ENCODE measurements around the gene NUDT3.

DNA sequence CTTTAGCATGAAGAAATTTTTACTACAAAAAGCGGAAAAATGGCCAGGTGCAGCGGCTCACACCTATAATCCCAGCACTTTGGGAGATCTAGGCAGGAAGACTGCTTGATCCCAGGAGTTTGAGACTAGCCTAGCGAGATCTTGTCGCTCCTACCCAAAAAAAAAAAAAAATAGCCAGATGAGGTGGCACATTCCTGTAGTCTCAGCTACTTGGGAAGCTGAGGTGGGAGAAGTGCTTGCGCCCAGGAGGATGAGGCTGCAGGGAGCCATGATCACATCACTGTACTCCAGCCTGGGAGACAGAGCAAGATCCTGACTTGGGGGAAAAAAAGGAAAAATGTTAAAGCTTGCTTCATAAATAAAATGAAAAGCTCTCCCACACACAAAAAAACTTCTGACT, 14.5 kb downstream of the NUDT3 start:
- TF ChIP-seq, protein P1, sequence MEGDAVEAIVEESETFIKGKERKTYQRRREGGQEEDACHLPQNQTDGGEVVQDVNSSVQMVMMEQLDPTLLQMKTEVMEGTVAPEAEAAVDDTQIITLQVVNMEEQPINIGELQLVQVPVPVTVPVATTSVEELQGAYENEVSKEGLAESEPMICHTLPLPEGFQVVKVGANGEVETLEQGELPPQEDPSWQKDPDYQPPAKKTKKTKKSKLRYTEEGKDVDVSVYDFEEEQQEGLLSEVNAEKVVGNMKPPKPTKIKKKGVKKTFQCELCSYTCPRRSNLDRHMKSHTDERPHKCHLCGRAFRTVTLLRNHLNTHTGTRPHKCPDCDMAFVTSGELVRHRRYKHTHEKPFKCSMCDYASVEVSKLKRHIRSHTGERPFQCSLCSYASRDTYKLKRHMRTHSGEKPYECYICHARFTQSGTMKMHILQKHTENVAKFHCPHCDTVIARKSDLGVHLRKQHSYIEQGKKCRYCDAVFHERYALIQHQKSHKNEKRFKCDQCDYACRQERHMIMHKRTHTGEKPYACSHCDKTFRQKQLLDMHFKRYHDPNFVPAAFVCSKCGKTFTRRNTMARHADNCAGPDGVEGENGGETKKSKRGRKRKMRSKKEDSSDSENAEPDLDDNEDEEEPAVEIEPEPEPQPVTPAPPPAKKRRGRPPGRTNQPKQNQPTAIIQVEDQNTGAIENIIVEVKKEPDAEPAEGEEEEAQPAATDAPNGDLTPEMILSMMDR (IDR thresholded peaks at IDR 0.05) = no peak
- TF ChIP-seq ZFX (IDR thresholded peaks at IDR 0.05; ENCODE audit: borderline replicate concordance) = no peak

All from 22Rv1 (cell line).